Small intestine (tissue), 7 donors: ENCODE results near the gene PDE1C. TPM values are rescaled to one million over a fixed set of nuclear protein-coding genes. Genes with fewer than 3 reads are reported as not detected.

Experiments used
- DNase-seq, 2 donors: peaks; one replicate each; pipeline versions ENCODE4 v3.0.0 to v3.0.0-alpha.2; 2013
- FAIRE-seq: peaks from 2 replicates; lab custom pipeline; 2012; peaks lifted over from hg19 to GRCh38; lab: Jason Lieb, UNC
- H3K27ac ChIP-seq, 3 donors: one replicate each; pipeline ENCODE4 v1.5.1; 2013; ENCODE audit warnings: low read length in 2 of 3, mild to moderate bottlenecking in 2 of 3, control low read depth in 1 of 3, inconsistent platforms in 1 of 3, low read depth in 1 of 3, moderate library complexity in 1 of 3
- H3K27me3 ChIP-seq, 3 donors: one replicate each; pipeline ENCODE4 v1.6.1; 2013; ENCODE audit warnings: low read length in 3 of 3, inconsistent platforms in 1 of 3; ENCODE audit not compliant: control insufficient read depth in 3 of 3, insufficient read depth in 3 of 3
- H3K36me3 ChIP-seq, 3 donors: one replicate each; pipeline ENCODE4 v1.6.1; 2013; ENCODE audit warnings: low read length in 3 of 3, inconsistent platforms in 1 of 3, low read depth in 1 of 3, mild to moderate bottlenecking in 1 of 3, moderate library complexity in 1 of 3; ENCODE audit not compliant: control insufficient read depth in 3 of 3, insufficient read depth in 2 of 3
- H3K4me1 ChIP-seq, 3 donors: one replicate each; pipeline ENCODE4 v1.6.1; 2013; ENCODE audit warnings: low read length in 2 of 3, inconsistent platforms in 1 of 3, low read depth in 1 of 3, mild to moderate bottlenecking in 1 of 3, moderate library complexity in 1 of 3; ENCODE audit not compliant: control insufficient read depth in 3 of 3, insufficient read depth in 2 of 3
- H3K4me3 ChIP-seq, 3 donors: one replicate each; pipeline ENCODE4 v1.5.1; 2013; ENCODE audit warnings: low read length in 3 of 3, control low read depth in 1 of 3, inconsistent platforms in 1 of 3, low read depth in 1 of 3, mild to moderate bottlenecking in 1 of 3, moderate library complexity in 1 of 3
- H3K9me3 ChIP-seq, 2 donors: one replicate each; pipeline ENCODE4 v1.6.1; 2013; ENCODE audit warnings: low read depth in 1 of 2, low read length in 1 of 2; ENCODE audit not compliant: control insufficient read depth in 2 of 2, insufficient read depth in 1 of 2
- WGBS, 3 donors: extraction: QIAGEN DNeasy Blood & Tissue Kit; methylation state at CpG; one replicate each; pipeline ENCODE4 v1.1.7; 2013; 5-methylcytosine and 5-hydroxymethylcytosine counted together
- polyA plus RNA-seq, 4 donors: library from polyadenylated mRNA; stranded (reverse) in 3 of 4; unstranded in 1 of 4; fragments of 200-250 nt in 3 of 4; fragments of 120-200 nt in 1 of 4; gene quantifications; one replicate each; pipeline versions ENCODE4 v1.2.1 to v1.2.3, GENCODE V29; 2013
- donor health status: healthy with polysubstance abuse.
- donor health status: control.
- donor health status: control.
- donor health status: Bipolar disorder and iron deficiency.
- donor health status: healthy.

Gene PDE1C
- polyA plus RNA-seq, 4 donors, result 0.22 to 1.8 (median 0.66) TPM

- FAIRE-seq, result no peak
- Histone ChIP-seq H3K9me3 (peaks cover 0 to 3% of the 10 kb centered on the region in 2 donors), H3K36me3 (no peaks in the 10 kb centered on the region), H3K27me3 (no peaks in the 10 kb centered on the region), H3K4me3 (no peak overlapping the region), H3K27ac (no peak overlapping the region), H3K4me1 (no peaks in the 10 kb centered on the region)
- 80 to 91% (median 87%) methylated on average over 1 of the region's 1 CpG for WGBS, 3 donors
- DNase-seq, result no peak
Observed at GRCh38 chr7:32102432-32102873, 32.2 kb upstream of the PDE1C start.

GRCh38 chr7:32100407-32100907 is 30.2 kb upstream of the PDE1C start:
- Histone ChIP-seq H3K27me3 (no peaks in the 10 kb centered on the region), H3K36me3 (no peaks in the 10 kb centered on the region), H3K4me1 (no peaks in the 10 kb centered on the region), H3K9me3 (no peaks in the 10 kb centered on the region), H3K4me3 (no peak overlapping the region), H3K27ac (no peak overlapping the region)
- no peak for DNase-seq
- FAIRE-seq, result no peak
- 78 to 87% (median 86%) methylated on average over 2 of the region's 2 CpGs for WGBS, 3 donors

- Histone ChIP-seq H3K4me1 (no peaks in the 10 kb centered on the region), H3K27ac (no peak overlapping the region), H3K27me3 (peaks cover 0 to 3% (median 0%) of the 10 kb centered on the region in 3 donors), H3K9me3 (no peaks in the 10 kb centered on the region), H3K4me3 (no peak overlapping the region), H3K36me3 (no peaks in the 10 kb centered on the region)
- DNase-seq (no peak), FAIRE-seq (no peak)
- 84 to 88% (median 87%) methylated on average over 4 of the region's 4 CpGs for WGBS, 3 donors
Observed at GRCh38 chr7:32094516-32094915, 24.3 kb upstream of the PDE1C start.

- no peak for FAIRE-seq
- Histone ChIP-seq H3K27ac (no peak overlapping the region), H3K9me3 (no peaks in the 10 kb centered on the region), H3K36me3 (no peaks in the 10 kb centered on the region), H3K4me3 (no peak overlapping the region), H3K27me3 (peaks cover 0 to 3% (median 0%) of the 10 kb centered on the region in 3 donors), H3K4me1 (no peaks in the 10 kb centered on the region)
- DNase-seq, result no peak
- 26 to 40% (median 33%) methylated on average over 4 of the region's 4 CpGs for WGBS, 3 donors
Observed at GRCh38 chr7:32093415-32094408, 23.5 kb upstream of the PDE1C start.

GRCh38 chr7:32092346-32092745 is 22.1 kb upstream of the PDE1C start:
- H3K4me3 ChIP-seq, result no peak overlapping the region
- H3K27ac ChIP-seq, result no peak overlapping the region
- FAIRE-seq (no peak), DNase-seq (no peak)
- H3K36me3 ChIP-seq, result no peaks in the 10 kb centered on the region
- WGBS, 3 donors, result 60 to 70% (median 64%) methylated on average over 1 of the region's 1 CpG
- no peaks in the 10 kb centered on the region for H3K4me1 ChIP-seq
- no peaks in the 10 kb centered on the region for H3K9me3 ChIP-seq
- H3K27me3 ChIP-seq, result peaks cover 0 to 3% (median 0%) of the 10 kb centered on the region in 3 donors

DNA sequence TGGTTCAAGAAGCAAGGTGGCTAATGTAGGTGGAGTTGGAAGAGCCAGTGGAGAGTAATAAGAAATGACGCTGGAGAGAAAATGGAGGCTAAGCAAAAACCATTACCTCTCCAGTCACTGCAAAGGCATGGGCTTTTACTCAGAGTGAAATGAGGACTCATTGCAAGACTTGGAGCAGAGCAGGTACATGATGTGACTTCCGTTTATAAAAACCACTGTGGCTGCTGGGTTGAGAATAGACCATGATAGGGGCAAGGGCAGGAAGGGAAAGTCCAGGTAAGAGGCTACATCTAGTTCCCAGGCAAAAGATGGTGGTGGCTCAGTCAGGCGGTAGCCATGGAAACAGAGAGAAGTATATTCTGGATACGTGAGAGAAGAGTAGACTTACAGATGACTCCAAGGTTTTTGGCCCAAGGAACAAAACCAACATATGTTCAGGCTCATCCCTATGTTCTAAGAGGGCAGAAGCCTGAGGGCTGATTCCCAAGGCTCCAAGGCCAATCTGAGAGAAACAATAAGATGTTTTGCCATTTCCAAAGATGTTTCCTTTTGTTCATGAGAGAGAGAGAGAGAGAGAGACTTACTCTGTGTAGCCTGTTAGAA is 21.5 kb upstream of the PDE1C start:
- H3K4me3 ChIP-seq, result no peak overlapping the region
- no peak overlapping the region for H3K27ac ChIP-seq
- H3K4me1 ChIP-seq, result no peaks in the 10 kb centered on the region
- H3K9me3 ChIP-seq, result no peaks in the 10 kb centered on the region
- no peak for FAIRE-seq
- H3K27me3 ChIP-seq, result peaks cover 0 to 3% (median 0%) of the 10 kb centered on the region in 3 donors
- DNase-seq, result no peak
- no peaks in the 10 kb centered on the region for H3K36me3 ChIP-seq
- WGBS, 3 donors, result 65 to 67% (median 66%) methylated on average over 4 of the region's 4 CpGs

GRCh38 chr7:32089678-32090077 is 19.5 kb upstream of the PDE1C start:
- Histone ChIP-seq H3K9me3 (no peaks in the 10 kb centered on the region), H3K27me3 (peaks cover 0 to 3% (median 0%) of the 10 kb centered on the region in 3 donors), H3K36me3 (no peaks in the 10 kb centered on the region), H3K4me3 (no peak overlapping the region), H3K4me1 (no peaks in the 10 kb centered on the region), H3K27ac (no peak overlapping the region)
- DNase-seq, result no peak
- no peak for FAIRE-seq

GRCh38 chr7:32089256-32089655 is 19.0 kb upstream of the PDE1C start:
- WGBS, 3 donors, result 84 to 86% (median 85%) methylated on average over 5 of the region's 5 CpGs
- Histone ChIP-seq H3K27me3 (peaks cover 0 to 3% (median 0%) of the 10 kb centered on the region in 3 donors), H3K4me3 (no peak overlapping the region), H3K4me1 (no peaks in the 10 kb centered on the region), H3K36me3 (no peaks in the 10 kb centered on the region), H3K9me3 (no peaks in the 10 kb centered on the region), H3K27ac (no peak overlapping the region)
- FAIRE-seq (no peak), DNase-seq (no peak)
